ENCODE data around the gene WDR83. TPM values are rescaled to one million over a fixed set of nuclear protein-coding genes. Genes with fewer than 3 reads are reported as not detected.

Gene WDR83
- total RNA-seq, 3 donors from 2014 or later (not counting 1 experiment from before 2014, with no cell fraction given) = 17.0 to 25.8 (median 25.1) TPM

DNA sequence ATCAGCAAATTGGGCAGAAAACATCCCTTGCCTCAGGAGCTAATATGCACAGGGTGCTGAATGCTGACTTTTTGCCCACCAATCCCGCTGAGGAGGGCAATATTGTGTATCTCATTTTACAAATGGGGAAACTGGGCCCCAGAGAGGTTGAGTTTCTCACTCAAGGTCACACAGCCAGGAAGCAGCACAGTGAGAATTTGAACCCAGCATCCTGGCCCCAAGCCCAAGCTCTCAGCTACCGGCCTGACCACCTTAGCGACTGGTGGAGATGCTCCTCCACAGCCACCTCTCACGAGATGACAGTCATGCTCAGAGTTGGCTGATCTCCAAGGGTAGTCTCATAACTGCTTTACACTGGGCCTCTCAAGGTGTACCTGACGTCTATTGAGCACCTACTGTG lies 26.4 kb downstream of the WDR83 start:
- ATAC-seq (no peak), DNase-seq (no peak)
- H3K4me3 ChIP-seq (ENCODE audit: low read length) = no peak overlapping the region
- no peak overlapping the region for H3K27ac ChIP-seq (ENCODE audit: low read length)
- intact Hi-C loops (cut with micrococcal nuclease) = no loop called here
- TF ChIP-seq, protein P1, sequence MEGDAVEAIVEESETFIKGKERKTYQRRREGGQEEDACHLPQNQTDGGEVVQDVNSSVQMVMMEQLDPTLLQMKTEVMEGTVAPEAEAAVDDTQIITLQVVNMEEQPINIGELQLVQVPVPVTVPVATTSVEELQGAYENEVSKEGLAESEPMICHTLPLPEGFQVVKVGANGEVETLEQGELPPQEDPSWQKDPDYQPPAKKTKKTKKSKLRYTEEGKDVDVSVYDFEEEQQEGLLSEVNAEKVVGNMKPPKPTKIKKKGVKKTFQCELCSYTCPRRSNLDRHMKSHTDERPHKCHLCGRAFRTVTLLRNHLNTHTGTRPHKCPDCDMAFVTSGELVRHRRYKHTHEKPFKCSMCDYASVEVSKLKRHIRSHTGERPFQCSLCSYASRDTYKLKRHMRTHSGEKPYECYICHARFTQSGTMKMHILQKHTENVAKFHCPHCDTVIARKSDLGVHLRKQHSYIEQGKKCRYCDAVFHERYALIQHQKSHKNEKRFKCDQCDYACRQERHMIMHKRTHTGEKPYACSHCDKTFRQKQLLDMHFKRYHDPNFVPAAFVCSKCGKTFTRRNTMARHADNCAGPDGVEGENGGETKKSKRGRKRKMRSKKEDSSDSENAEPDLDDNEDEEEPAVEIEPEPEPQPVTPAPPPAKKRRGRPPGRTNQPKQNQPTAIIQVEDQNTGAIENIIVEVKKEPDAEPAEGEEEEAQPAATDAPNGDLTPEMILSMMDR (IDR thresholded peaks at IDR 0.05) = no peak
- Mint-ChIP-seq H3K4me3 (no peak overlapping the region), H3K36me3 (no peaks in the 10 kb centered on the region), H3K27ac (no peak overlapping the region), H3K27me3 (ENCODE audit: low read depth in 2 of 2) (no peaks in the 10 kb centered on the region), H3K4me1 (peaks cover 0 to 4% of the 10 kb centered on the region in 2 donors), H3K9me3 (no peaks in the 10 kb centered on the region)
- no peaks in the 10 kb centered on the region for H3K27me3 ChIP-seq (ENCODE audit: control insufficient read depth, insufficient read depth, low read length)
- H3K9me3 ChIP-seq (ENCODE audit: control insufficient read depth, insufficient read depth, low read length) = no peaks in the 10 kb centered on the region
- no peaks in the 10 kb centered on the region for H3K36me3 ChIP-seq (ENCODE audit: control insufficient read depth, insufficient read depth, low read length)
- 94% methylated on average over 5 of the region's 5 CpGs for WGBS (ENCODE audit: insufficient coverage)
- H3K4me1 ChIP-seq (ENCODE audit: control insufficient read depth, insufficient read depth, low read length) = peaks cover 19% of the 10 kb centered on the region

DNA sequence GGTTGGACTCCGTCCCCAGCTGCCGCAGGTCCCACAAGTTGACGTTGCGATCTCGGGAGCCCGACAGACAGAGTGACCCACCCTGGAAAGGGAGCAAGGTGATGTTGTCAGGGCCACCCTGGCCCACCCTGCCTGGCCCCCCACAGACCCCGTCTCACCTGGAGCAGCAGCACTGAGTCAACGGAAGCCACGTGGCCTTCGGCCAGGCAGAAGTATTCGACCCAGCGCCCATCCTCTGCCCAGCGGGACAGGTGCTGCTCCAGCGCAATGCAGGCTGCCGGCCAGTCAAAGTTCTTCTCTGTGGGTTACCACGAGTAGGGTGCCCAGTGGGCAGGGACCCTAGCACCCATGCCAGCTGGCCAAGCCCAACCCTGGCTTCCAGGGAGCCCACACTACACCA lies 28.0 kb downstream of the WDR83 start:
- intact Hi-C loops (cut with micrococcal nuclease) = no loop called here
- Histone ChIP-seq H3K27ac (ENCODE audit: low read length) (no peak overlapping the region), H3K4me3 (ENCODE audit: low read length) (no peak overlapping the region), H3K4me1 (ENCODE audit: control insufficient read depth, insufficient read depth, low read length) (peaks cover 19% of the 10 kb centered on the region), H3K9me3 (ENCODE audit: control insufficient read depth, insufficient read depth, low read length) (no peaks in the 10 kb centered on the region), H3K27me3 (ENCODE audit: control insufficient read depth, insufficient read depth, low read length) (no peaks in the 10 kb centered on the region), H3K36me3 (ENCODE audit: control insufficient read depth, insufficient read depth, low read length) (no peaks in the 10 kb centered on the region)
- H3K9me3 Mint-ChIP-seq = no peaks in the 10 kb centered on the region
- H3K4me3 Mint-ChIP-seq = no peak overlapping the region
- no peak overlapping the region for H3K27ac Mint-ChIP-seq
- H3K36me3 Mint-ChIP-seq = no peaks in the 10 kb centered on the region
- peaks cover 0 to 4% of the 10 kb centered on the region in 2 donors for H3K4me1 Mint-ChIP-seq
- 94% methylated on average over 16 of the region's 16 CpGs for WGBS (ENCODE audit: insufficient coverage)
- ATAC-seq (no peak), DNase-seq (no peak)
- no peaks in the 10 kb centered on the region for H3K27me3 Mint-ChIP-seq (ENCODE audit: low read depth in 2 of 2)
- TF ChIP-seq, protein P1 (IDR thresholded peaks at IDR 0.05) = no peak

DNA sequence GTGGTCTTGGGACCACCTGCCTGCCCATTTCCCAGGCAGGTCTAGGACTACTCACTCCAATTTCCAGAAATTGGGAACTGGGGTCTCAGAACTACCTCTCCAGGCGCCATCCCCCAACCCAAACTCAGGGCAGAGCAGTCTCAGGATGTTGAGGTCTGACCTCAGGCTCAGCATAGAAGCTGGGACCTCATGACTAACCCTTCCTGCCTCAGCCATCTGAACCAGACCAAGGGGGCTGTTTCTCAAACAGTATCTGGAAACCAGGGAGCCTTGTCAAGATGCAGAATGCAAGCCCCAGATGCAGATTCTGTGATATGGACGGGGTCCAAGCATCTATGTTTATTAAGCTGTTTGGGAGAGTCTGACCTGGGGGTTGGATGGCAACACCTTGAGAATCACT lies 28.5 kb downstream of the WDR83 start:
- DNase-seq (no peak), ATAC-seq (no peak)
- Mint-ChIP-seq H3K27ac (no peak overlapping the region), H3K4me3 (peak overlapping the region; percentile 35), H3K4me1 (peaks cover 0 to 4% of the 10 kb centered on the region in 2 donors), H3K9me3 (no peaks in the 10 kb centered on the region), H3K27me3 (ENCODE audit: low read depth in 2 of 2) (no peaks in the 10 kb centered on the region), H3K36me3 (no peaks in the 10 kb centered on the region)
- Histone ChIP-seq H3K4me3 (ENCODE audit: low read length) (no peak overlapping the region), H3K27me3 (ENCODE audit: control insufficient read depth, insufficient read depth, low read length) (no peaks in the 10 kb centered on the region), H3K4me1 (ENCODE audit: control insufficient read depth, insufficient read depth, low read length) (peaks cover 19% of the 10 kb centered on the region), H3K9me3 (ENCODE audit: control insufficient read depth, insufficient read depth, low read length) (no peaks in the 10 kb centered on the region), H3K36me3 (ENCODE audit: control insufficient read depth, insufficient read depth, low read length) (no peaks in the 10 kb centered on the region), H3K27ac (ENCODE audit: low read length) (no peak overlapping the region)
- 79% methylated on average over 2 of the region's 2 CpGs for WGBS (ENCODE audit: insufficient coverage)
- TF ChIP-seq, protein P1 (IDR thresholded peaks at IDR 0.05) = no peak
- intact Hi-C loops (cut with micrococcal nuclease) = no loop called here

DNA sequence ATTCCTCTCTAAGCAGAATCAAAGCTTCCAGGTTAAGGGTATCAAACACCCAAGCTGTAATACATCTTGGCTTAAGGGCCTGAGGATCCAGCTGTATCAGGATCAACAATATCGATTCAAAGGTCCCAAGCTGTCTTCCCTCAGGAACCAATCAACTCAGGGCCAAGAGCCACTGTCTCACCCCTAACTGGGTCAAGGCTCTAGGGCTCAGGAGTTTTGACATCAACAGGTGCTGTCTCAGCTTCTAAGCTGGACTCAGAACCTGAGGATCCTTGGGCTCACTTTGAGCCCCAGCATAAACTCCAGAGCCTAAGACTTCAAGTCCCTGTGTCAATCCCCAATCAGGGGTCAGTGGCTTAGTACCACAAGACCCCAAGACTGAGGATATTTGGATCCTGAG lies 28.9 kb downstream of the WDR83 start:
- Mint-ChIP-seq H3K27me3 (ENCODE audit: low read depth in 2 of 2) (no peaks in the 10 kb centered on the region), H3K36me3 (no peaks in the 10 kb centered on the region), H3K4me1 (peaks cover 0 to 4% of the 10 kb centered on the region in 2 donors), H3K9me3 (no peaks in the 10 kb centered on the region), H3K4me3 (peak overlapping the region; percentile 50), H3K27ac (no peak overlapping the region)
- H3K4me3 ChIP-seq (ENCODE audit: low read length) = no peak overlapping the region
- H3K36me3 ChIP-seq (ENCODE audit: control insufficient read depth, insufficient read depth, low read length) = no peaks in the 10 kb centered on the region
- TF ChIP-seq, protein P1 (IDR thresholded peaks at IDR 0.05) = no peak
- intact Hi-C loops (cut with micrococcal nuclease) = no loop called here
- no peak for ATAC-seq
- no peaks in the 10 kb centered on the region for H3K27me3 ChIP-seq (ENCODE audit: control insufficient read depth, insufficient read depth, low read length)
- no peaks in the 10 kb centered on the region for H3K9me3 ChIP-seq (ENCODE audit: control insufficient read depth, insufficient read depth, low read length)
- no peak for DNase-seq
- peaks cover 19% of the 10 kb centered on the region for H3K4me1 ChIP-seq (ENCODE audit: control insufficient read depth, insufficient read depth, low read length)
- H3K27ac ChIP-seq (ENCODE audit: low read length) = no peak overlapping the region
- WGBS (ENCODE audit: insufficient coverage) = 100% methylated on average over 1 of the region's 1 CpG

Measured in natural killer cell (primary cell).